H1 (cell line): ENCODE results near the gene SPOCK2.

Source experiments
- POLR2AphosphoS5 ChIP-seq: IDR thresholded peaks from 2 replicates; pipeline ENCODE4 v1.6.1; 2011; ENCODE audit warnings: low read depth, low read length
- RBBP5 ChIP-seq: IDR thresholded peaks from 2 replicates; pipeline ENCODE4 v1.7.1; 2012; ENCODE audit warnings: low read depth, mild to moderate bottlenecking, inconsistent platforms, low read length, moderate library complexity, borderline replicate concordance
- RFX5 ChIP-seq: IDR thresholded peaks from 2 replicates; pipeline ENCODE4 v1.6.1; 2011; ENCODE audit warnings: low read depth, low read length, improper control_type of control experiment, borderline replicate concordance
- SIN3A ChIP-seq, 2 experiments: IDR thresholded peaks in 1 of 2; conservative IDR thresholded peaks in 1 of 2; 2 replicates each; pipeline ENCODE4 v1.6.1; 2011 to 2012; ENCODE audit warnings: low read length in 2 of 2, improper control_type of control experiment in 1 of 2, low read depth in 1 of 2, mild to moderate bottlenecking in 1 of 2
- TF ChIP-seq, protein P1 (sequence below), 3 experiments: IDR thresholded peaks; 1 replicate in 2 of 3; 2 replicates in 1 of 3; pipeline versions ENCODE4 v1.5.1 to v1.6.1; 2011; ENCODE audit warnings: low read length in 3 of 3, mild to moderate bottlenecking in 3 of 3, inconsistent platforms in 2 of 3, low read depth in 1 of 3, moderate library complexity in 1 of 3; ENCODE audit not compliant: insufficient read depth in 1 of 3; ENCODE audit errors: control extremely low read depth in 1 of 3
- TF ChIP-seq, protein P2 (sequence below): IDR thresholded peaks from 2 replicates; pipeline ENCODE4 v1.6.1; 2012; ENCODE audit warnings: low read length, inconsistent platforms

GRCh38 chr10:72110673-72111401 lies 22.5 kb upstream of the SPOCK2 start:
- TF ChIP-seq, protein P1, sequence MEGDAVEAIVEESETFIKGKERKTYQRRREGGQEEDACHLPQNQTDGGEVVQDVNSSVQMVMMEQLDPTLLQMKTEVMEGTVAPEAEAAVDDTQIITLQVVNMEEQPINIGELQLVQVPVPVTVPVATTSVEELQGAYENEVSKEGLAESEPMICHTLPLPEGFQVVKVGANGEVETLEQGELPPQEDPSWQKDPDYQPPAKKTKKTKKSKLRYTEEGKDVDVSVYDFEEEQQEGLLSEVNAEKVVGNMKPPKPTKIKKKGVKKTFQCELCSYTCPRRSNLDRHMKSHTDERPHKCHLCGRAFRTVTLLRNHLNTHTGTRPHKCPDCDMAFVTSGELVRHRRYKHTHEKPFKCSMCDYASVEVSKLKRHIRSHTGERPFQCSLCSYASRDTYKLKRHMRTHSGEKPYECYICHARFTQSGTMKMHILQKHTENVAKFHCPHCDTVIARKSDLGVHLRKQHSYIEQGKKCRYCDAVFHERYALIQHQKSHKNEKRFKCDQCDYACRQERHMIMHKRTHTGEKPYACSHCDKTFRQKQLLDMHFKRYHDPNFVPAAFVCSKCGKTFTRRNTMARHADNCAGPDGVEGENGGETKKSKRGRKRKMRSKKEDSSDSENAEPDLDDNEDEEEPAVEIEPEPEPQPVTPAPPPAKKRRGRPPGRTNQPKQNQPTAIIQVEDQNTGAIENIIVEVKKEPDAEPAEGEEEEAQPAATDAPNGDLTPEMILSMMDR (IDR thresholded peaks at IDR 0.05; ENCODE audit: control extremely low read depth in 1 of 3, insufficient read depth in 1 of 3, low read depth in 1 of 3, low read length in 3 of 3): no peak
- TF ChIP-seq RFX5: no peak
- TF ChIP-seq RBBP5: no peak
- TF ChIP-seq POLR2AphosphoS5: no peak
- no peak for TF ChIP-seq SIN3A (conservative IDR thresholded peaks at IDR 0.05 in 1 of 2, IDR thresholded peaks at IDR 0.05 in 1 of 2; ENCODE audit: low read depth in 1 of 2, low read length in 2 of 2)
- TF ChIP-seq, protein P2, sequence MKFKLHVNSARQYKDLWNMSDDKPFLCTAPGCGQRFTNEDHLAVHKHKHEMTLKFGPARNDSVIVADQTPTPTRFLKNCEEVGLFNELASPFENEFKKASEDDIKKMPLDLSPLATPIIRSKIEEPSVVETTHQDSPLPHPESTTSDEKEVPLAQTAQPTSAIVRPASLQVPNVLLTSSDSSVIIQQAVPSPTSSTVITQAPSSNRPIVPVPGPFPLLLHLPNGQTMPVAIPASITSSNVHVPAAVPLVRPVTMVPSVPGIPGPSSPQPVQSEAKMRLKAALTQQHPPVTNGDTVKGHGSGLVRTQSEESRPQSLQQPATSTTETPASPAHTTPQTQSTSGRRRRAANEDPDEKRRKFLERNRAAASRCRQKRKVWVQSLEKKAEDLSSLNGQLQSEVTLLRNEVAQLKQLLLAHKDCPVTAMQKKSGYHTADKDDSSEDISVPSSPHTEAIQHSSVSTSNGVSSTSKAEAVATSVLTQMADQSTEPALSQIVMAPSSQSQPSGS: no peak
